HCT116 (cell line): Measurements from ENCODE around the gene TPRG1L. TPM values are rescaled to one million over a fixed set of nuclear protein-coding genes. Genes with fewer than 3 reads are reported as not detected.

Experiments
- ATAC-seq: fragments of 200-7000 bp; cut with Tn5 transposase; 2 replicates; pipeline ENCODE4 v1.9.1; 2020; ENCODE audit warnings: mild to moderate bottlenecking, moderate library complexity
- BruUV-seq: library from RNA; stranded (reverse); fragments of 400-500 nt; replicated peaks from 2 replicates; lab custom pipeline; 2021; lab: Mats Ljungman, UMichigan
- CTCF ChIA-PET: fragments of 300-600 bp; sonication (Branson Sonifier 250); formaldehyde crosslinking; loops from one replicate; lab custom pipeline; 2021; ENCODE audit warnings: antibody characterized with exemption; lab: Charles Lee
- POLR2A ChIA-PET: fragments of 300-600, 350-600 bp; sonication (Branson Sonifier 250); formaldehyde crosslinking; loops from one replicate; lab custom pipeline; 2021; ENCODE audit warnings: antibody characterized with exemption; lab: Charles Lee
- RAD21 ChIA-PET, 2 experiments: fragments of 300-600 bp; sonication (Branson Sonifier 250); formaldehyde crosslinking; loops; one replicate each; lab custom pipeline; 2023; ENCODE audit warnings: low total read pairs in 2 of 2; ENCODE audit not compliant: uncharacterized antibody in 2 of 2, unreplicated experiment in 2 of 2, low non-redundant PET in 1 of 2; lab: Charles Lee
- DNase-seq: peaks from one replicate; pipeline ENCODE4 v3.0.0-alpha.2; 2010; ENCODE audit warnings: low read depth, low spot score
- H2AFZ ChIP-seq: fragments of 200-600 bp; shearing (Covaris generic), sonication (generic); 2 replicates; pipeline ENCODE4 v1.6.1; 2017; ENCODE audit warnings: low read depth, mixed run types, mixed read lengths, antibody characterized with exemption, low read length; ENCODE audit not compliant: poor library complexity, severe bottlenecking
- H3K27ac ChIP-seq: 2 replicates; pipeline ENCODE4 v1.5.1; 2012; ENCODE audit warnings: low read depth, low read length
- H3K27me3 ChIP-seq: fragments of 200-600 bp; sonication (generic); 2 replicates; pipeline ENCODE4 v1.6.1; 2016; ENCODE audit warnings: mixed run types, low read length, mixed read lengths; ENCODE audit not compliant: insufficient read depth
- H3K36me3 ChIP-seq, 2 experiments: fragments of 200-500 bp in 1 of 2; fragments of 200-600 bp in 1 of 2; sonication (Bioruptor generic) in 1 of 2; sonication (generic) in 1 of 2; 2 replicates each; pipeline versions ENCODE4 v1.5.1 to v1.6.1; 2014 to 2016; ENCODE audit warnings: low read length in 2 of 2, inconsistent platforms in 1 of 2, mixed read lengths in 1 of 2, mixed run types in 1 of 2; ENCODE audit not compliant: insufficient read depth in 2 of 2, control insufficient read depth in 1 of 2
- H3K4me1 ChIP-seq, 2 experiments: fragments of 200-600 bp in 1 of 2; sonication (generic) in 1 of 2; 2 replicates each; pipeline versions ENCODE4 v1.5.1 to v1.6.1; 2012 to 2017; ENCODE audit warnings: low read length in 2 of 2, inconsistent platforms in 1 of 2, mild to moderate bottlenecking in 1 of 2, mixed read lengths in 1 of 2, mixed run types in 1 of 2, moderate library complexity in 1 of 2; ENCODE audit not compliant: insufficient read depth in 2 of 2, control insufficient read depth in 1 of 2
- H3K4me2 ChIP-seq: fragments of 200-600 bp; sonication (generic); 2 replicates; pipeline ENCODE4 v1.6.1; 2017; ENCODE audit warnings: mixed run types, low read length, mixed read lengths
- H3K4me3 ChIP-seq, 2 experiments: fragments of 200-600 bp in 1 of 2; sonication (generic) in 1 of 2; replicated peaks in 1 of 2; 2 replicates each; pipeline ENCODE4 v1.5.1; 2011 to 2016; ENCODE audit warnings: low read length in 2 of 2, control low read depth in 1 of 2, low read depth in 1 of 2, mild to moderate bottlenecking in 1 of 2, mixed read lengths in 1 of 2, mixed run types in 1 of 2
- H3K79me2 ChIP-seq: fragments of 200-600 bp; sonication (generic); 2 replicates; pipeline ENCODE4 v1.6.1; 2017; ENCODE audit warnings: mild to moderate bottlenecking, mixed run types, low read length, moderate library complexity, mixed read lengths; ENCODE audit not compliant: insufficient read depth
- H3K9ac ChIP-seq: fragments of 200-600 bp; sonication (generic); 2 replicates; pipeline ENCODE4 v1.6.1; 2016; ENCODE audit warnings: low read length, mixed read lengths
- H3K9me2 ChIP-seq: fragments of 200-600 bp; sonication (generic), shearing (Covaris generic); 2 replicates; pipeline ENCODE4 v1.6.1; 2017; ENCODE audit warnings: mixed run types, mild to moderate bottlenecking, moderate library complexity; ENCODE audit not compliant: insufficient read depth
- H3K9me3 ChIP-seq, 2 experiments: fragments of 200-500 bp in 1 of 2; fragments of 200-600 bp in 1 of 2; sonication (Bioruptor generic) in 1 of 2; sonication (generic) in 1 of 2; 2 replicates each; pipeline ENCODE4 v1.6.1; 2014 to 2017; ENCODE audit warnings: low read length in 2 of 2, mixed read lengths in 2 of 2, inconsistent platforms in 1 of 2, low read depth in 1 of 2, mild to moderate bottlenecking in 1 of 2, mixed run types in 1 of 2, moderate library complexity in 1 of 2; ENCODE audit not compliant: control insufficient read depth in 1 of 2, insufficient read depth in 1 of 2
- H4K20me1 ChIP-seq: fragments of 200-600 bp; sonication (generic), shearing (Covaris generic); 2 replicates; pipeline ENCODE4 v1.6.1; 2017; ENCODE audit warnings: mixed run types, mild to moderate bottlenecking, moderate library complexity; ENCODE audit not compliant: insufficient read depth
- CEBPB ChIP-seq: IDR thresholded peaks from 2 replicates; pipeline ENCODE4 v1.6.1; 2012; ENCODE audit warnings: low read depth
- EGR1 ChIP-seq: IDR thresholded peaks from 2 replicates; pipeline ENCODE4 v1.6.1; 2012; ENCODE audit warnings: low read depth
- EZH2 ChIP-seq: fragments of 200-600 bp; sonication (generic); IDR thresholded peaks from 2 replicates; pipeline ENCODE4 v1.6.1; 2017; ENCODE audit warnings: antibody characterized with exemption, mixed run types
- EZH2phosphoT487 ChIP-seq: fragments of 200-600 bp; IDR thresholded peaks from 2 replicates; pipeline ENCODE4 v1.6.1; 2018; ENCODE audit warnings: antibody characterized with exemption, borderline replicate concordance
- FOSL1 ChIP-seq: IDR thresholded peaks from 2 replicates; pipeline ENCODE4 v1.6.1; 2012; ENCODE audit warnings: low read depth
- RAD21 ChIP-seq: IDR thresholded peaks from 2 replicates; pipeline ENCODE4 v1.6.1; 2012; ENCODE audit warnings: low read depth, mild to moderate bottlenecking
- SIN3A ChIP-seq: IDR thresholded peaks from 2 replicates; pipeline ENCODE4 v1.6.1; 2012; ENCODE audit warnings: low read depth
- SP1 ChIP-seq: IDR thresholded peaks from 2 replicates; pipeline ENCODE4 v1.6.1; 2012; ENCODE audit warnings: low read depth
- SRF ChIP-seq: IDR thresholded peaks from 2 replicates; pipeline ENCODE4 v1.6.1; 2012; ENCODE audit warnings: low read depth
- TCF7L2 ChIP-seq: IDR thresholded peaks from 2 replicates; pipeline ENCODE4 v1.7.0; 2011; ENCODE audit warnings: borderline replicate concordance, inconsistent platforms; ENCODE audit not compliant: insufficient read depth, insufficient read length; ENCODE audit errors: extremely low read depth
- YY1 ChIP-seq: IDR thresholded peaks from 2 replicates; pipeline ENCODE4 v1.6.1; 2011; ENCODE audit warnings: low read length, low read depth, moderate library complexity, mild to moderate bottlenecking; ENCODE audit not compliant: insufficient replicate concordance; ENCODE audit errors: extremely low read depth
- ZFX ChIP-seq: fragments of 450-650 bp; IDR thresholded peaks from 2 replicates; pipeline ENCODE4 v1.6.1; 2017
- ZNF274 ChIP-seq: fragments of 200-500 bp; sonication (Bioruptor generic); IDR thresholded peaks from 2 replicates; pipeline ENCODE4 v1.6.1; 2014; ENCODE audit warnings: mild to moderate bottlenecking, low read depth, low read length, inconsistent platforms
- intact Hi-C: fragments of 100-400 bp; cut with micrococcal nuclease; formaldehyde crosslinking; loops from 2 replicates; pipeline ENCODE4 v1.10.0; 2022
- total RNA-seq: library from RNA; stranded (reverse); gene quantifications from one replicate; pipeline ENCODE4 v1.2.1, GENCODE V29; 2021; ENCODE audit not compliant: unreplicated experiment
- TF ChIP-seq, protein P1 (sequence below): IDR thresholded peaks from 2 replicates; pipeline ENCODE4 v1.6.1; 2012; ENCODE audit warnings: low read depth

Gene TPRG1L
- total RNA-seq, 1 experiment from 2014 or later = 25.6 TPM

DNA sequence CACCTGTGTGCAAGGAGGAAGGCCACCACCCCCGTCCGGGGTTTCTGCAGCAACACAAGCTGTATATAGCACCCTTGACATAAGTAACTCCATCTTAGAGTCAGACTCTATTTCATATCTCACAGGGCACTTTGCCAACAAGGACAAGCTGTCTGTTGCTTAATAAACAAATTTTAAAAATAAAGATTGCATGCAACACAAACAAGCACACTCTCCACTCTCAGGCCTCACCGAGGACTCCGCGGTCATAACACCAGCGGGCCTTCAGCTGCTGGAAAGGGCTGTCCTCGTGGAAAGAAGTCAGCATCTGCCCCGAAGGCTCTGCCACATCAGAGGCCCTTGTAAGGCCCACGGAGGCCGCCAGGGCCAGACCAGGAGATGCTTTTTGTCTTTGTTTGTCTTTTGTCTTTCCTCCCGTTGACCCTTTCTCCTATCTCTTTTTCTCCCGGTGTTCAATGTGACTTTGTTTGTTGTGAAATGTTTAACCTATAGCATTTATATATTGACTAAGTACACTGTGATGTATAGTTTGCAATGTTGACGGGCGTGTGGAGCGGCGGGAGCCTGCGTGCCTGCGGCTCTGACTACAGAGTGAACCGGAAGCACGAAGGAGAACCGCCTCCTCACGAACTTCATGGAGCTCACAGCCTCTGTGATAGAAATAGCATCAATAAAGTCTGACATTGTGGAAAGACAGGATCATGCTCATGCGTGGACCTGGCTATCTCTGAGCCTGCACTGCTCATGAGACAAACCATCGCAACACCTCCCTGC lies 37.6 kb upstream of the TPRG1L start:
- H3K27ac ChIP-seq = no peak overlapping the region
- ChIA-PET POLR2A (no interaction called here), RAD21 (no interaction called here)
- DNase-seq = no peak
- H3K4me3 ChIP-seq = no peak overlapping the region
- TF ChIP-seq TCF7L2 = no peak
- TF ChIP-seq EZH2phosphoT487 = no peak
- TF ChIP-seq ZFX = no peak
- no peak for TF ChIP-seq SRF
- no peak for TF ChIP-seq SP1
- TF ChIP-seq RAD21 = no peak
- TF ChIP-seq CEBPB = no peak
- no peak for TF ChIP-seq YY1
- TF ChIP-seq EZH2 = no peak
- TF ChIP-seq SIN3A = no peak
- TF ChIP-seq, protein P1, sequence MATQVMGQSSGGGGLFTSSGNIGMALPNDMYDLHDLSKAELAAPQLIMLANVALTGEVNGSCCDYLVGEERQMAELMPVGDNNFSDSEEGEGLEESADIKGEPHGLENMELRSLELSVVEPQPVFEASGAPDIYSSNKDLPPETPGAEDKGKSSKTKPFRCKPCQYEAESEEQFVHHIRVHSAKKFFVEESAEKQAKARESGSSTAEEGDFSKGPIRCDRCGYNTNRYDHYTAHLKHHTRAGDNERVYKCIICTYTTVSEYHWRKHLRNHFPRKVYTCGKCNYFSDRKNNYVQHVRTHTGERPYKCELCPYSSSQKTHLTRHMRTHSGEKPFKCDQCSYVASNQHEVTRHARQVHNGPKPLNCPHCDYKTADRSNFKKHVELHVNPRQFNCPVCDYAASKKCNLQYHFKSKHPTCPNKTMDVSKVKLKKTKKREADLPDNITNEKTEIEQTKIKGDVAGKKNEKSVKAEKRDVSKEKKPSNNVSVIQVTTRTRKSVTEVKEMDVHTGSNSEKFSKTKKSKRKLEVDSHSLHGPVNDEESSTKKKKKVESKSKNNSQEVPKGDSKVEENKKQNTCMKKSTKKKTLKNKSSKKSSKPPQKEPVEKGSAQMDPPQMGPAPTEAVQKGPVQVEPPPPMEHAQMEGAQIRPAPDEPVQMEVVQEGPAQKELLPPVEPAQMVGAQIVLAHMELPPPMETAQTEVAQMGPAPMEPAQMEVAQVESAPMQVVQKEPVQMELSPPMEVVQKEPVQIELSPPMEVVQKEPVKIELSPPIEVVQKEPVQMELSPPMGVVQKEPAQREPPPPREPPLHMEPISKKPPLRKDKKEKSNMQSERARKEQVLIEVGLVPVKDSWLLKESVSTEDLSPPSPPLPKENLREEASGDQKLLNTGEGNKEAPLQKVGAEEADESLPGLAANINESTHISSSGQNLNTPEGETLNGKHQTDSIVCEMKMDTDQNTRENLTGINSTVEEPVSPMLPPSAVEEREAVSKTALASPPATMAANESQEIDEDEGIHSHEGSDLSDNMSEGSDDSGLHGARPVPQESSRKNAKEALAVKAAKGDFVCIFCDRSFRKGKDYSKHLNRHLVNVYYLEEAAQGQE = no peak
- TF ChIP-seq EGR1 = no peak
- no peak for TF ChIP-seq ZNF274
- no peak for TF ChIP-seq FOSL1
- TF ChIP-seq, all 23 proteins: peak for 0
- H3K27me3 ChIP-seq = no peaks in the 10 kb centered on the region
- BruUV-seq = no TSS peak
- no peak overlapping the region for H2AFZ ChIP-seq
- no peak for ATAC-seq
- H3K36me3 ChIP-seq = no peaks in the 10 kb centered on the region
- no peaks in the 10 kb centered on the region for H3K79me2 ChIP-seq
- intact Hi-C loops = no loop called here
- H3K9ac ChIP-seq = no peak overlapping the region
- H4K20me1 ChIP-seq = no peaks in the 10 kb centered on the region
- CTCF ChIA-PET = interaction anchor here (1.1 to 2.1 kb wide), 2 partner anchors 32 to 137 kb away, joined by 3 to 11 read pairs; no protein-coding TSS in a partner anchor
- no peaks in the 10 kb centered on the region for H3K4me1 ChIP-seq
- no peak overlapping the region for H3K4me2 ChIP-seq
- H3K9me3 ChIP-seq = no peaks in the 10 kb centered on the region; a peak in 1 of 4 replicates
- no peaks in the 10 kb centered on the region for H3K9me2 ChIP-seq
